ENCODE data around the gene NCAPH2.

DNA sequence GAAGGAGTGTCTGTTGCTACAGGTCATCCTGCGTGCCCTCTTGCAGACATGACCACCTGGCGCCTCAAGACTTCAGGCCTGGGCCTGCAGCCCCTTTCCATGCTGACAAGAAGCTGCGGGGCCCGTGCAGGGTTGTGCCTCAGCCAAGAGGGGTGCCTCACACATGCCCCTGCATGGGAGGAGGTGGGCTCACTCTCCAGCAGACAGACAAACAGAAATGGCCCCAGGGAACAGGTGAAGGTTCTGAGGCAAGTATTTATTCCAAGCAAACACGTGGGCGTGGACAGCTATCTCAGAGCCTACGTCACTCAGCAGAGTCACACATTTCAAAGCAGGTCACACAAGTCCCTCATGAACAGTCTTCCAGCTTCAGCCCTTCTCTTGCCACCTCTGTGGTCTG, 60.6 kb downstream of the NCAPH2 start:
- TF ChIP-seq ZNF23 (tag by site-specific recombination; IDR thresholded peaks at IDR 0.05; ENCODE audit: borderline replicate concordance): no peak
- no peak for TF ChIP-seq ZNF175 (tag by site-specific recombination; IDR thresholded peaks at IDR 0.05)
- TF ChIP-seq, protein P1, sequence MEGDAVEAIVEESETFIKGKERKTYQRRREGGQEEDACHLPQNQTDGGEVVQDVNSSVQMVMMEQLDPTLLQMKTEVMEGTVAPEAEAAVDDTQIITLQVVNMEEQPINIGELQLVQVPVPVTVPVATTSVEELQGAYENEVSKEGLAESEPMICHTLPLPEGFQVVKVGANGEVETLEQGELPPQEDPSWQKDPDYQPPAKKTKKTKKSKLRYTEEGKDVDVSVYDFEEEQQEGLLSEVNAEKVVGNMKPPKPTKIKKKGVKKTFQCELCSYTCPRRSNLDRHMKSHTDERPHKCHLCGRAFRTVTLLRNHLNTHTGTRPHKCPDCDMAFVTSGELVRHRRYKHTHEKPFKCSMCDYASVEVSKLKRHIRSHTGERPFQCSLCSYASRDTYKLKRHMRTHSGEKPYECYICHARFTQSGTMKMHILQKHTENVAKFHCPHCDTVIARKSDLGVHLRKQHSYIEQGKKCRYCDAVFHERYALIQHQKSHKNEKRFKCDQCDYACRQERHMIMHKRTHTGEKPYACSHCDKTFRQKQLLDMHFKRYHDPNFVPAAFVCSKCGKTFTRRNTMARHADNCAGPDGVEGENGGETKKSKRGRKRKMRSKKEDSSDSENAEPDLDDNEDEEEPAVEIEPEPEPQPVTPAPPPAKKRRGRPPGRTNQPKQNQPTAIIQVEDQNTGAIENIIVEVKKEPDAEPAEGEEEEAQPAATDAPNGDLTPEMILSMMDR (tag by site-specific recombination; IDR thresholded peaks at IDR 0.05): no peak
- TF ChIP-seq ZBTB7A (tag by site-specific recombination; IDR thresholded peaks at IDR 0.05; ENCODE audit: low read depth): no peak
- TF ChIP-seq HOXA7 (CRISPR knock-in tag; IDR thresholded peaks at IDR 0.05; ENCODE audit: borderline replicate concordance): no peak
- TF ChIP-seq ZNF530 (tag by site-specific recombination; IDR thresholded peaks at IDR 0.05; ENCODE audit: low read depth): no peak
- TF ChIP-seq, protein P2, sequence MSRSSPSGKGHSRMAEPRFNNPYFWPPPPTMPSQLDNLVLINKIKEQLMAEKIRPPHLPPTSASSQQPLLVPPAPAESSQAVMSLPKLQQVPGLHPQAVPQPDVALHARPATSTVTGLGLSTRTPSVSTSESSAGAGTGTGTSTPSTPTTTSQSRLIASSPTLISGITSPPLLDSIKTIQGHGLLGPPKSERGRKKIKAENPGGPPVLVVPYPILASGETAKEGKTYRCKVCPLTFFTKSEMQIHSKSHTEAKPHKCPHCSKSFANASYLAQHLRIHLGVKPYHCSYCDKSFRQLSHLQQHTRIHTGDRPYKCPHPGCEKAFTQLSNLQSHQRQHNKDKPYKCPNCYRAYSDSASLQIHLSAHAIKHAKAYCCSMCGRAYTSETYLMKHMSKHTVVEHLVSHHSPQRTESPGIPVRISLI (tag by site-specific recombination; IDR thresholded peaks at IDR 0.05): no peak
- no peak for TF ChIP-seq ZNF707 (tag by site-specific recombination; IDR thresholded peaks at IDR 0.05)
- no peak for TF ChIP-seq ZNF274 (IDR thresholded peaks at IDR 0.05; ENCODE audit: low read length)
- TF ChIP-seq ZNF274 (tag by site-specific recombination; IDR thresholded peaks at IDR 0.05; ENCODE audit: borderline replicate concordance): no peak
- TF ChIP-seq, protein P3, sequence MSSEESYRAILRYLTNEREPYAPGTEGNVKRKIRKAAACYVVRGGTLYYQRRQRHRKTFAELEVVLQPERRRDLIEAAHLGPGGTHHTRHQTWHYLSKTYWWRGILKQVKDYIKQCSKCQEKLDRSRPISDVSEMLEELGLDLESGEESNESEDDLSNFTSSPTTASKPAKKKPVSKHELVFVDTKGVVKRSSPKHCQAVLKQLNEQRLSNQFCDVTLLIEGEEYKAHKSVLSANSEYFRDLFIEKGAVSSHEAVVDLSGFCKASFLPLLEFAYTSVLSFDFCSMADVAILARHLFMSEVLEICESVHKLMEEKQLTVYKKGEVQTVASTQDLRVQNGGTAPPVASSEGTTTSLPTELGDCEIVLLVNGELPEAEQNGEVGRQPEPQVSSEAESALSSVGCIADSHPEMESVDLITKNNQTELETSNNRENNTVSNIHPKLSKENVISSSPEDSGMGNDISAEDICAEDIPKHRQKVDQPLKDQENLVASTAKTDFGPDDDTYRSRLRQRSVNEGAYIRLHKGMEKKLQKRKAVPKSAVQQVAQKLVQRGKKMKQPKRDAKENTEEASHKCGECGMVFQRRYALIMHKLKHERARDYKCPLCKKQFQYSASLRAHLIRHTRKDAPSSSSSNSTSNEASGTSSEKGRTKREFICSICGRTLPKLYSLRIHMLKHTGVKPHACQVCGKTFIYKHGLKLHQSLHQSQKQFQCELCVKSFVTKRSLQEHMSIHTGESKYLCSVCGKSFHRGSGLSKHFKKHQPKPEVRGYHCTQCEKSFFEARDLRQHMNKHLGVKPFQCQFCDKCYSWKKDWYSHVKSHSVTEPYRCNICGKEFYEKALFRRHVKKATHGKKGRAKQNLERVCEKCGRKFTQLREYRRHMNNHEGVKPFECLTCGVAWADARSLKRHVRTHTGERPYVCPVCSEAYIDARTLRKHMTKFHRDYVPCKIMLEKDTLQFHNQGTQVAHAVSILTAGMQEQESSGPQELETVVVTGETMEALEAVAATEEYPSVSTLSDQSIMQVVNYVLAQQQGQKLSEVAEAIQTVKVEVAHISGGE (tag by site-specific recombination; conservative IDR thresholded peaks at IDR 0.05; ENCODE audit: low read depth): no peak
